Keratinocyte (primary cell): ENCODE data around the gene DHFR2. TPM values are rescaled to one million over a fixed set of nuclear protein-coding genes. Genes with fewer than 3 reads are reported as not detected.

ENCODE experiments used
- DNase-seq: peaks from one replicate; pipeline ENCODE4 v3.0.0-alpha.2; 2011; ENCODE audit warnings: low read depth, missing footprints, low spot score
- FAIRE-seq: peaks from 2 replicates; lab custom pipeline; 2011; peaks lifted over from hg19 to GRCh38; lab: Jason Lieb, UNC
- H2AFZ ChIP-seq: 2 replicates; pipeline ENCODE4 v1.6.0; 2012; ENCODE audit warnings: low read length, control low read depth, inconsistent platforms; ENCODE audit not compliant: control insufficient read depth
- H3K27ac ChIP-seq: 2 replicates; pipeline ENCODE4 v1.5.1; 2011; ENCODE audit warnings: low read length; ENCODE audit not compliant: control insufficient read depth, insufficient read depth
- H3K27me3 ChIP-seq: 3 replicates; pipeline ENCODE4 v1.6.0; 2011; ENCODE audit warnings: low read length; ENCODE audit not compliant: control insufficient read depth, insufficient read depth; ENCODE audit errors: extremely low read depth
- H3K36me3 ChIP-seq, 2 experiments: 2 replicates in 1 of 2; 3 replicates in 1 of 2; pipeline ENCODE4 v1.5.1; 2011; ENCODE audit warnings: low read length in 2 of 2, mild to moderate bottlenecking in 1 of 2; ENCODE audit not compliant: control insufficient read depth in 2 of 2, insufficient read depth in 2 of 2; ENCODE audit errors: extremely low read depth in 1 of 2
- H3K4me1 ChIP-seq: 3 replicates; pipeline ENCODE4 v1.5.1; 2011; ENCODE audit warnings: low read length; ENCODE audit not compliant: control insufficient read depth, insufficient read depth; ENCODE audit errors: extremely low read depth
- H3K4me2 ChIP-seq: 3 replicates; pipeline ENCODE4 v1.6.0; 2011; ENCODE audit warnings: low read depth, low read length; ENCODE audit not compliant: control insufficient read depth, insufficient read depth; ENCODE audit errors: extremely low read depth
- H3K4me3 ChIP-seq, 3 experiments: fragments of 200-600 bp in 1 of 3; sonication (generic) in 1 of 3; 2 replicates in 2 of 3; 3 replicates in 1 of 3; pipeline ENCODE4 v1.5.1; 2011 to 2016; ENCODE audit warnings: low read length in 3 of 3, mild to moderate bottlenecking in 3 of 3, control low read depth in 2 of 3, inconsistent platforms in 1 of 3, low read depth in 1 of 3, mixed read lengths in 1 of 3, mixed run types in 1 of 3, moderate library complexity in 1 of 3; ENCODE audit not compliant: control insufficient read depth in 2 of 3, insufficient read depth in 2 of 3; ENCODE audit errors: extremely low read depth in 1 of 3
- H3K79me2 ChIP-seq: 2 replicates; pipeline ENCODE4 v1.6.0; 2012; ENCODE audit warnings: low read length; ENCODE audit not compliant: control insufficient read depth, insufficient read depth
- H3K9ac ChIP-seq: 3 replicates; pipeline ENCODE4 v1.6.0; 2011; ENCODE audit warnings: low read length; ENCODE audit not compliant: control insufficient read depth, insufficient read depth; ENCODE audit errors: extremely low read depth
- H3K9me1 ChIP-seq: 3 replicates; pipeline ENCODE4 v1.6.0; 2011; ENCODE audit warnings: low read length; ENCODE audit not compliant: control insufficient read depth, insufficient read depth; ENCODE audit errors: extremely low read depth
- H3K9me3 ChIP-seq: 2 replicates; pipeline ENCODE4 v1.5.1; 2012; ENCODE audit warnings: low read depth, low read length; ENCODE audit not compliant: control insufficient read depth
- H4K20me1 ChIP-seq: 3 replicates; pipeline ENCODE4 v1.6.0; 2011; ENCODE audit warnings: low read length; ENCODE audit not compliant: control insufficient read depth, insufficient read depth; ENCODE audit errors: extremely low read depth
- EZH2 ChIP-seq: IDR thresholded peaks from one replicate; pipeline ENCODE4 v1.6.1; 2012; ENCODE audit warnings: inconsistent platforms, mild to moderate bottlenecking, low read length, moderate library complexity
- dilution Hi-C: fragments of 300-500 bp; cut with MboI; formaldehyde crosslinking; loops from one replicate; pipeline ENCODE4 v1.7.0; 2020; ENCODE audit warnings: low sequenced_read_pairs; ENCODE audit not compliant: extremely low pct_ligation_motif_present
- polyA plus RNA-seq, 5 experiments: library from polyadenylated mRNA; depleted of rRNA in 3 of 5; stranded (reverse) in 3 of 5; stranded (forward) in 1 of 5; unstranded in 1 of 5; fragments of >200 nt; gene quantifications; 1 replicate in 1 of 5; 2 replicates in 3 of 5; 3 replicates in 1 of 5; pipeline versions ENCODE4 v1.2.1 to v1.2.3, GENCODE V29; 2011 to 2012; ENCODE audit warnings: missing spikeins in 2 of 5, low read depth in 1 of 5, low replicate concordance in 1 of 5
- TF ChIP-seq, protein P1 (sequence below), 3 experiments: IDR thresholded peaks in 1 of 3; conservative IDR thresholded peaks in 1 of 3; optimal IDR thresholded peaks in 1 of 3; 2 replicates in 2 of 3; 3 replicates in 1 of 3; pipeline versions ENCODE3 to v1.5.1; 2011; ENCODE audit warnings: low read length in 3 of 3, mild to moderate bottlenecking in 3 of 3, moderate library complexity in 2 of 3, control low read depth in 1 of 3, inconsistent platforms in 1 of 3; ENCODE audit not compliant: insufficient read depth in 2 of 3; ENCODE audit errors: extremely low read depth in 1 of 3

Gene DHFR2
- polyA plus RNA-seq, 1 donor (not counting 4 experiments of a cell fraction or from before 2014, with no cell fraction given): 3.6 TPM

DNA sequence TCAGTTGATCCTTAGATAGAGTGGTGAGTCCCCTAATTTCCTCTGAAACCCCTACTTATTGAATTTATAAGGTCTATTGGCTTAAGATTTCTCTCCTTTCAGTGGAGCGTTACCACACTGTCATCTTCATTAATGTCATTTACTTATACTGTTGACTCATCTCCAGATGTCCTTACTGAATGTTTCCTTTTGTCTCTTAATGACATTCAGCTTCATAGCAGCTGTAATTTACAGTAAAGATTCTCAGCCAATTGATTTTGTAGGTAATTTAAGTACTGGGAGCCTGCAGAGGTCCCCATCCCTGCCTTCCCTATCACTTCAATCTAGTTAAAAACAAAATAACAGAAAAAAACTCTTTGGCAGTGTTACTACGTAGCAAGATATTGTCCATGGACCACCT lies 53.1 kb downstream of the DHFR2 start:
- peaks cover 0 to 1% of the 10 kb centered on the region in 2 experiments for H3K36me3 ChIP-seq
- TF ChIP-seq EZH2: no peak
- TF ChIP-seq, protein P1, sequence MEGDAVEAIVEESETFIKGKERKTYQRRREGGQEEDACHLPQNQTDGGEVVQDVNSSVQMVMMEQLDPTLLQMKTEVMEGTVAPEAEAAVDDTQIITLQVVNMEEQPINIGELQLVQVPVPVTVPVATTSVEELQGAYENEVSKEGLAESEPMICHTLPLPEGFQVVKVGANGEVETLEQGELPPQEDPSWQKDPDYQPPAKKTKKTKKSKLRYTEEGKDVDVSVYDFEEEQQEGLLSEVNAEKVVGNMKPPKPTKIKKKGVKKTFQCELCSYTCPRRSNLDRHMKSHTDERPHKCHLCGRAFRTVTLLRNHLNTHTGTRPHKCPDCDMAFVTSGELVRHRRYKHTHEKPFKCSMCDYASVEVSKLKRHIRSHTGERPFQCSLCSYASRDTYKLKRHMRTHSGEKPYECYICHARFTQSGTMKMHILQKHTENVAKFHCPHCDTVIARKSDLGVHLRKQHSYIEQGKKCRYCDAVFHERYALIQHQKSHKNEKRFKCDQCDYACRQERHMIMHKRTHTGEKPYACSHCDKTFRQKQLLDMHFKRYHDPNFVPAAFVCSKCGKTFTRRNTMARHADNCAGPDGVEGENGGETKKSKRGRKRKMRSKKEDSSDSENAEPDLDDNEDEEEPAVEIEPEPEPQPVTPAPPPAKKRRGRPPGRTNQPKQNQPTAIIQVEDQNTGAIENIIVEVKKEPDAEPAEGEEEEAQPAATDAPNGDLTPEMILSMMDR (optimal IDR thresholded peaks at IDR 0.05 in 1 of 3, IDR thresholded peaks at IDR 0.05 in 1 of 3, conservative IDR thresholded peaks at IDR 0.05 in 1 of 3; ENCODE audit: extremely low read depth in 1 of 3, insufficient read depth in 2 of 3, low read length in 3 of 3): no peak
- dilution Hi-C loops: no loop called here
- H3K4me3 ChIP-seq: no peak overlapping the region
- H3K4me2 ChIP-seq: no peak overlapping the region
- no peak overlapping the region for H3K27ac ChIP-seq
- DNase-seq (no peak), FAIRE-seq (no peak)
- no peaks in the 10 kb centered on the region for H3K9me1 ChIP-seq
- H3K27me3 ChIP-seq: no peaks in the 10 kb centered on the region
- H2AFZ ChIP-seq: no peak overlapping the region
- H3K9me3 ChIP-seq: no peaks in the 10 kb centered on the region
- no peaks in the 10 kb centered on the region for H3K4me1 ChIP-seq
- H4K20me1 ChIP-seq: no peaks in the 10 kb centered on the region
- no peaks in the 10 kb centered on the region for H3K79me2 ChIP-seq
- no peak overlapping the region for H3K9ac ChIP-seq

DNA sequence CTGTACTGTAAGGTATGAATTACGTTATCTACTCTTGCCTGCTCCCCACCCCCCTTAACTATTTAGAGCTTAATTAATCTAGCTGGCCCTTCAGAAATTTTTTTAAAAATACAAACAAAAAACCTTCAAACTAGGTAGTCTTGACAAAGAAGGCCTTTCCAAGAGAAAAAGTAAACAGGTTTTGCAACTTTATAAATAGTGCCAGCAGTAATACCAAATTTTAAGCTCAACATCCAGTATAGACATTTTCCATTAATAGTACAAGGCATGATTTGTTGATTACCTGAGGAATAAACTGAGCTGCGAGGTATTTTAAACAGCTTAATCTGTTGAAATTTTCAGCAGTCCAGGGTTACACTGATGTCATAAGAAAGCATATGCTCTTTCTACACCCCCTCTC lies 54.5 kb downstream of the DHFR2 start:
- DNase-seq (no peak), FAIRE-seq (no peak)
- H3K4me3 ChIP-seq: no peak overlapping the region
- no peak overlapping the region for H3K9ac ChIP-seq
- no peaks in the 10 kb centered on the region for H3K9me1 ChIP-seq
- no peak overlapping the region for H3K27ac ChIP-seq
- peaks cover 0 to 1% of the 10 kb centered on the region in 2 experiments for H3K36me3 ChIP-seq
- H3K4me1 ChIP-seq: no peaks in the 10 kb centered on the region
- TF ChIP-seq, protein P1 (optimal IDR thresholded peaks at IDR 0.05 in 1 of 3, IDR thresholded peaks at IDR 0.05 in 1 of 3, conservative IDR thresholded peaks at IDR 0.05 in 1 of 3; ENCODE audit: extremely low read depth in 1 of 3, insufficient read depth in 2 of 3, low read length in 3 of 3): no peak
- TF ChIP-seq EZH2: no peak
- H3K27me3 ChIP-seq: no peaks in the 10 kb centered on the region
- no peaks in the 10 kb centered on the region for H4K20me1 ChIP-seq
- no peak overlapping the region for H3K4me2 ChIP-seq
- H3K79me2 ChIP-seq: no peaks in the 10 kb centered on the region
- no peaks in the 10 kb centered on the region for H3K9me3 ChIP-seq
- no peak overlapping the region for H2AFZ ChIP-seq
- dilution Hi-C loops: no loop called here

Other genes starting within 250 kb of the DHFR2 start
- gene PROS1, start 89.0 kb downstream of the DHFR2 start, polyA plus RNA-seq: 1.5 to 6.7 TPM (median 3.8 TPM) in 3 replicates
- 4.7 to 6.8 TPM (median 5.4 TPM) in 3 replicates for gene ARL13B, start 82.8 kb downstream of the DHFR2 start, polyA plus RNA-seq
- gene STX19, start 34.3 kb downstream of the DHFR2 start, polyA plus RNA-seq: 0.16 to 0.30 TPM (median 0.28 TPM) in 3 replicates
- 3.7 to 6.4 TPM (median 4.2 TPM) in 3 replicates for gene NSUN3, start 145 bp upstream of the DHFR2 start, polyA plus RNA-seq